Uterus (tissue), 4 donors: Measurements from ENCODE around the gene ACOXL. TPM values are rescaled to one million over a fixed set of nuclear protein-coding genes. Genes with fewer than 3 reads are reported as not detected.
"Not testable (repeated sequence)": the region's sequence is repeated elsewhere in the genome, so short reads cannot be mapped to it uniquely, and the experiment has no call there.

Experiments
- DNase-seq, 2 donors: peaks; one replicate each; pipeline ENCODE4 v3.0.0-alpha.2; 2019 to 2020
- H3K27ac ChIP-seq, 2 donors: fragments of 200-600 bp; sonication (generic); 1 replicate in 1 of 2; 2 replicates in 1 of 2; pipeline ENCODE4 v1.5.1; 2016 to 2018
- H3K27me3 ChIP-seq, 2 donors: fragments of 200-600 bp; sonication (generic); one replicate each; pipeline ENCODE4 v1.5.1; 2018 to 2019; ENCODE audit warnings: control low read depth in 1 of 2
- H3K36me3 ChIP-seq, 2 donors: fragments of 200-600 bp; sonication (generic); one replicate each; pipeline ENCODE4 v1.5.1; 2019; ENCODE audit warnings: control low read depth in 1 of 2
- H3K4me1 ChIP-seq, 2 donors: fragments of 200-600 bp; sonication (generic); one replicate each; pipeline ENCODE4 v1.5.1; 2018 to 2019; ENCODE audit warnings: control low read depth in 1 of 2
- H3K4me3 ChIP-seq, 2 donors: fragments of 200-600 bp; sonication (generic); 1 replicate in 1 of 2; 2 replicates in 1 of 2; pipeline ENCODE4 v1.5.1; 2018 to 2019; ENCODE audit warnings: mild to moderate bottlenecking in 1 of 2
- H3K9me3 ChIP-seq, 2 donors: fragments of 200-600 bp; sonication (generic); one replicate each; pipeline ENCODE4 v1.5.1; 2019; ENCODE audit warnings: control low read depth in 1 of 2
- POLR2A ChIP-seq, 2 donors: fragments of 450-650 bp; IDR thresholded peaks; one replicate each; pipeline ENCODE4 v1.6.1; 2016; ENCODE audit warnings: antibody characterized with exemption in 2 of 2, mild to moderate bottlenecking in 1 of 2, moderate library complexity in 1 of 2
- intact Hi-C: fragments of 100-400 bp; cut with DNase I; formaldehyde crosslinking; loops from one replicate; pipeline ENCODE4 v1.15.1; 2023; ENCODE audit warnings: low total_unique reads
- total RNA-seq, 4 donors: library from RNA; depleted of rRNA in 3 of 4; stranded (reverse); fragments of >200 nt in 3 of 4; gene quantifications; one replicate each; pipeline versions ENCODE4 v1.1.0 to v1.2.4, GENCODE V29; 2014 to 2023
- TF ChIP-seq, protein P1 (sequence below), 4 experiments: fragments of 200-600 bp in 2 of 4; fragments of 450-650 bp in 2 of 4; sonication (generic) in 2 of 4; IDR thresholded peaks; one replicate each; pipeline ENCODE4 v1.5.1; 2016 to 2019; ENCODE audit warnings: antibody characterized with exemption in 4 of 4, mild to moderate bottlenecking in 2 of 4, moderate library complexity in 1 of 4
- donor health status: DM: yes; HTN: yes; CAD: no.

ACOXL gene
- total RNA-seq, 4 donors from 2014 or later: 0.18 to 0.41 TPM; not detected in 2

DNA sequence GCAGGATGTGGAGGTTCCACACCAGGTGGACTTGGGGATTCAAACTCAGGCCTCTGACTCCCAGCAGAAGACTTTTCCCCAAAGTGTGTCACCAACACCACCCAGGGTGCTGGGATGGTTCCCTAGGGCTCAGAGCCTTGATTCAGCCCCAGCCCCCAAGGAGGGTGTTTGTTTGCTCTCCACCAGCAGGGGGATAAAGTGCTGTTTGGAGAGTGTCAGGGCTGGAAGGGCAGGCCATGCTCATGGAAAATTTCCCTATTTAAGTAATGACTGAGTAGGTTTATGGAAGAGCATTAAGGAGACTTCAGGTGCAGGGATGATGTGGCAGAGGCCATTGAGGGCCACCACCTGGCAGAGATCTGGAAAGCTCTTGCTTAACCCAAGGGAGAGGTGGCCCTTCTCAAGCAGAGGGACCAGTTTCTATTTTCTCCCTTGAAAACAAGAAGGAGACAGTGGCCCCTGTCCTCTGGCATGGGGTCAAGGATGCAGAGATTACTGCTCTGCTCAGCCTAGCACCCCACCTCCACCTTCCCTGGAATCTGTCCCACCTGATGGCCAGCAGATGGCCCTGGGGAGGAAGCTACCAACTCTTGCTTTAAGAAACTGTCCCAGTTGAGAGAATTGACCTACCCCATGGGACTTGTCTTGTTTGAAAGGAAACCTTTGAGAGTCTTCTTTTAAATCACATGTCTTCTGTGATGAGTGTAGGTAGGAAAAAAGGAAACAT lies 122.1 kb downstream of the ACOXL start:
- H3K27ac ChIP-seq: no peak overlapping the region
- intact Hi-C loops: no loop called here
- no peak for TF ChIP-seq POLR2A (IDR thresholded peaks at IDR 0.05)
- TF ChIP-seq, protein P1, sequence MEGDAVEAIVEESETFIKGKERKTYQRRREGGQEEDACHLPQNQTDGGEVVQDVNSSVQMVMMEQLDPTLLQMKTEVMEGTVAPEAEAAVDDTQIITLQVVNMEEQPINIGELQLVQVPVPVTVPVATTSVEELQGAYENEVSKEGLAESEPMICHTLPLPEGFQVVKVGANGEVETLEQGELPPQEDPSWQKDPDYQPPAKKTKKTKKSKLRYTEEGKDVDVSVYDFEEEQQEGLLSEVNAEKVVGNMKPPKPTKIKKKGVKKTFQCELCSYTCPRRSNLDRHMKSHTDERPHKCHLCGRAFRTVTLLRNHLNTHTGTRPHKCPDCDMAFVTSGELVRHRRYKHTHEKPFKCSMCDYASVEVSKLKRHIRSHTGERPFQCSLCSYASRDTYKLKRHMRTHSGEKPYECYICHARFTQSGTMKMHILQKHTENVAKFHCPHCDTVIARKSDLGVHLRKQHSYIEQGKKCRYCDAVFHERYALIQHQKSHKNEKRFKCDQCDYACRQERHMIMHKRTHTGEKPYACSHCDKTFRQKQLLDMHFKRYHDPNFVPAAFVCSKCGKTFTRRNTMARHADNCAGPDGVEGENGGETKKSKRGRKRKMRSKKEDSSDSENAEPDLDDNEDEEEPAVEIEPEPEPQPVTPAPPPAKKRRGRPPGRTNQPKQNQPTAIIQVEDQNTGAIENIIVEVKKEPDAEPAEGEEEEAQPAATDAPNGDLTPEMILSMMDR (IDR thresholded peaks at IDR 0.05): no peak
- H3K36me3 ChIP-seq: no peaks in the 10 kb centered on the region
- DNase-seq: no peak
- no peak overlapping the region for H3K4me3 ChIP-seq
- H3K9me3 ChIP-seq: no peaks in the 10 kb centered on the region
- no peaks in the 10 kb centered on the region for H3K4me1 ChIP-seq
- H3K27me3 ChIP-seq: no peaks in the 10 kb centered on the region

GRCh38 chr2:110855841-110856240 lies 123.5 kb downstream of the ACOXL start:
- not testable (repeated sequence) for H3K27me3 ChIP-seq

GRCh38 chr2:110858135-110858725 lies 125.9 kb downstream of the ACOXL start:
- Histone ChIP-seq H3K9me3 (no peaks in the 10 kb centered on the region), H3K4me3 (no peak overlapping the region), H3K27me3 (no peaks in the 10 kb centered on the region), H3K4me1 (no peaks in the 10 kb centered on the region), H3K27ac (no peak overlapping the region), H3K36me3 (no peaks in the 10 kb centered on the region)
- intact Hi-C loops: no loop called here
- DNase-seq: no peak
- TF ChIP-seq, protein P1 (IDR thresholded peaks at IDR 0.05): no peak
- no peak for TF ChIP-seq POLR2A (IDR thresholded peaks at IDR 0.05)

More at GRCh38 chr2:110855841-110856240, 123.5 kb downstream of the ACOXL start:
- H3K4me1 ChIP-seq, intact Hi-C loops, H3K27ac ChIP-seq, H3K9me3 ChIP-seq, DNase-seq, H3K4me3 ChIP-seq, H3K36me3 ChIP-seq: not testable (repeated sequence)

DNA sequence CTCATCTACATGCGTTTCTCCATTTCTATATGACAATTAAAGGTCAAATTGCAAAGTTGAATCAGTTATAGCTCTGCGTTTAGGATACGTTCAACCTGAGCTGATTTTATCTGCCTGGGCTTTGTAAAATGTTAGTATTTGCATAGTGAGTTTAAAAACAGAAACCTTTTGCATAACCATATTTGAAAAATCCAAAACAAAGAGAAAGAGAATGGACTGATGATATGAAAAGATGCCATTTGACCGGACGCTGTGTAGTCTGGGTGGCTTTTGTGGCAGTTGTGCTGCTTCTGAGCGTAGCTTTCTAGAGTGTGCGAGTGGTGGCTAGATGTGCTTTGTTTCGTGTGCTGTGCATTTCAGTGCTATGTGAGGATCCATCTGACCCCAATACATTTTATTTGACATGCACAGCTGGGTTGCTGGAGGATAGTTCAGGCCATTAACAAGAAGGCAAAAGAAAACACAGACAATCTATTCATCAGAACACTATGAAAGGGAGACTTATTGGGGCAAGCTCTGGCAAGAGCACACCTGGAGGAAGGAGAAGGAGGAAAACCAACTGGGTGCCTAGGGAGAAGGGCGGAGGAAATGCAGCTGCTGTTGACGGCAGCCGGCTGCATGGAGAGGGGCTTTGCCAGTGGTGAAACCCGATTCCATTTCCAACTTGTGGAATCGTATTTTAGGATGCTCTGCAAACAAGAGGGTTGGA lies 126.8 kb downstream of the ACOXL start:
- no peaks in the 10 kb centered on the region for H3K9me3 ChIP-seq
- no peak overlapping the region for H3K27ac ChIP-seq
- no peak for TF ChIP-seq POLR2A (IDR thresholded peaks at IDR 0.05)
- TF ChIP-seq, protein P1 (IDR thresholded peaks at IDR 0.05): no peak
- no peak overlapping the region for H3K4me3 ChIP-seq
- H3K4me1 ChIP-seq: no peaks in the 10 kb centered on the region
- intact Hi-C loops: no loop called here
- no peaks in the 10 kb centered on the region for H3K27me3 ChIP-seq
- DNase-seq: no peak
- H3K36me3 ChIP-seq: no peaks in the 10 kb centered on the region

DNA sequence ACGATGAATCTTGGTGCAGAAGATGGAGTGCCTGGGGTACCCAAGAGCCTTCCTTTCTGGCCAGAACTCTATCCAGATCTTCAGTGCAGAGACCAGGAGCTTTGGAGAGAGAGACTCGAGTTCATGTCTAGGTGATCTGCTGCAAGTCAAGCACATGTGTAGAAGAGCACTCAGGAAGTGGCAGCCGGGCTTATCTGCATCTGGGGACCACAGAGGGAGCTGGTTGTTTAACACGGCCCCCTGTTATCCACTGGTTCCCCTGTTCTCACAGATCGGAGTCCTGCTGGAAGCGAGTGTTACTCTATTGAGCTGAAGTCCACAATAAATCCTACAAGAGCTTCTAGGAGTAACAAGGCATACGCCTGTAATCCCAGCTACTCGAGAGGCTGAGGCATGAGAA lies 128.3 kb downstream of the ACOXL start:
- Histone ChIP-seq H3K27ac (no peak overlapping the region), H3K36me3 (no peaks in the 10 kb centered on the region), H3K27me3 (no peaks in the 10 kb centered on the region), H3K9me3 (no peaks in the 10 kb centered on the region), H3K4me1 (no peaks in the 10 kb centered on the region), H3K4me3 (no peak overlapping the region)
- DNase-seq: no peak
- TF ChIP-seq, protein P1 (IDR thresholded peaks at IDR 0.05): no peak
- TF ChIP-seq POLR2A (IDR thresholded peaks at IDR 0.05): no peak
- intact Hi-C loops: no loop called here
